Stimulated activated naive B cell treated with anti-CD40 and anti-IgM and Interleukin-4, amounts not matched to agents 10 μg/mL and 1 μg/mL and 100 μg/mL, for 72 hours (primary cell): ENCODE results near the gene KIF12.
A peak's percentile ranks its signal among the peaks of the same experiment; 100 is the strongest.

Experiments used
- ATAC-seq, 2 donors: fragments of 150-1000 bp; cut with Tn5 transposase; replicated peaks; 2 replicates each; pipeline ENCODE4 v1.10.0; 2021; ENCODE audit warnings: moderate library complexity in 1 of 2
- DNase-seq: peaks from one replicate; pipeline ENCODE4 v3.0.0; 2021
- H3K27ac Mint-ChIP-seq: one replicate; pipeline ENCODE4 v1.8.0; 2022; ENCODE audit warnings: mild to moderate bottlenecking, mixed read lengths
- H3K27me3 Mint-ChIP-seq, 2 donors: one replicate each; pipeline ENCODE4 v1.8.0; 2022; ENCODE audit warnings: mixed read lengths in 2 of 2
- H3K36me3 Mint-ChIP-seq, 2 donors: one replicate each; pipeline ENCODE4 v1.8.0; 2022; ENCODE audit warnings: mixed read lengths in 2 of 2, mild to moderate bottlenecking in 1 of 2
- H3K4me1 Mint-ChIP-seq, 2 donors: one replicate each; pipeline ENCODE4 v1.8.0; 2022; ENCODE audit warnings: mixed read lengths in 2 of 2, mild to moderate bottlenecking in 1 of 2
- H3K4me3 Mint-ChIP-seq, 2 donors: one replicate each; pipeline ENCODE4 v1.8.0; 2022; ENCODE audit warnings: mild to moderate bottlenecking in 2 of 2, mixed read lengths in 2 of 2, moderate library complexity in 1 of 2
- H3K9me3 Mint-ChIP-seq, 2 donors: one replicate each; pipeline ENCODE4 v1.8.0; 2022; ENCODE audit warnings: mixed read lengths in 2 of 2, mild to moderate bottlenecking in 1 of 2

The KIF12 gene

GRCh38 chr9:114098936-114099668 lies at the start of gene KIF12:
KIF12 (minus strand) TSS chr9:114099292; CDS start chr9:114099276, 16 bp downstream.
- Mint-ChIP-seq H3K27ac (no peak within 1 kb of the TSS), H3K36me3 (peaks cover 3% of the 10 kb centered on the region in 2 donors), H3K4me3 (peak within 1 kb of the TSS; percentile 50 to 68), H3K27me3 (peaks cover 52 to 67% of the 10 kb centered on the region in 2 donors), H3K9me3 (peaks cover 3 to 11% of the 10 kb centered on the region in 2 donors), H3K4me1 (peaks cover 9 to 18% of the 10 kb centered on the region in 2 donors)
- no peak for ATAC-seq
- no peak for DNase-seq

GRCh38 chr9:114146735-114147134 lies 47.6 kb upstream of the KIF12 start:
- H3K9me3 Mint-ChIP-seq = no peaks in the 10 kb centered on the region
- peaks cover 28 to 30% of the 10 kb centered on the region in 2 donors for H3K27me3 Mint-ChIP-seq
- no peaks in the 10 kb centered on the region for H3K36me3 Mint-ChIP-seq
- ATAC-seq (no peak), DNase-seq (no peak)
- H3K4me1 Mint-ChIP-seq = no peaks in the 10 kb centered on the region
- no peak overlapping the region for H3K27ac Mint-ChIP-seq
- no peak overlapping the region for H3K4me3 Mint-ChIP-seq

DNA sequence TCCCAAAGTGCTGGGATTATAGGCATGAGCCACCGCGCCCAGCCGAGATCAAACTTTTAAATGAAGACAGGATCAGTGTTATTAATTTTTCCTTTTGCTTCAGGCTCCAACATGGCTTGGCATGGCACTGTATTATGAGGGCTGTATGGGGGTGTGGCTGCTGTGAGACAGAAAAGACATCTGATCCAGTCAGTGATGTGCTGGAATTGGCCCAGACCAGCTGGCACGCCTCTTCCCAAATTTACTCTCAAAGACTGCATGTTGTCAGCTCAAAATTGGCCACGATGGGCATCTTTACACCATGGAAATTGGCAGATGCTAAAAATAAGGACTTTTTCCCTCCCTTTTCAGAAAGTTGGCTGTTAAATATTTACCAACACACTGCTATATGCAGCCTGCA lies 44.1 kb upstream of the KIF12 start:
- Mint-ChIP-seq H3K4me1 (no peaks in the 10 kb centered on the region), H3K27ac (no peak overlapping the region), H3K27me3 (peaks cover 5 to 14% of the 10 kb centered on the region in 2 donors), H3K4me3 (no peak overlapping the region), H3K9me3 (no peaks in the 10 kb centered on the region), H3K36me3 (no peaks in the 10 kb centered on the region)
- ATAC-seq = no peak
- no peak for DNase-seq

- ATAC-seq = no peak
- H3K9me3 Mint-ChIP-seq = no peaks in the 10 kb centered on the region
- H3K27ac Mint-ChIP-seq = no peak overlapping the region
- no peak overlapping the region for H3K4me3 Mint-ChIP-seq
- no peak for DNase-seq
- no peaks in the 10 kb centered on the region for H3K36me3 Mint-ChIP-seq
- H3K27me3 Mint-ChIP-seq = peaks cover 16 to 19% of the 10 kb centered on the region in 2 donors
- H3K4me1 Mint-ChIP-seq = no peaks in the 10 kb centered on the region
Observed at GRCh38 chr9:114141553-114142402, 42.7 kb upstream of the KIF12 start.

- no peaks in the 10 kb centered on the region for H3K9me3 Mint-ChIP-seq
- no peaks in the 10 kb centered on the region for H3K4me1 Mint-ChIP-seq
- no peak overlapping the region for H3K4me3 Mint-ChIP-seq
- no peak overlapping the region for H3K27ac Mint-ChIP-seq
- no peak for DNase-seq
- ATAC-seq = no peak
- H3K36me3 Mint-ChIP-seq = no peaks in the 10 kb centered on the region
- peaks cover 15 to 16% of the 10 kb centered on the region in 2 donors for H3K27me3 Mint-ChIP-seq
Observed at GRCh38 chr9:114140850-114141249, 41.8 kb upstream of the KIF12 start.

- Mint-ChIP-seq H3K4me3 (no peak overlapping the region), H3K9me3 (no peaks in the 10 kb centered on the region), H3K27ac (no peak overlapping the region), H3K36me3 (no peaks in the 10 kb centered on the region), H3K27me3 (peaks cover 15 to 16% of the 10 kb centered on the region in 2 donors), H3K4me1 (no peaks in the 10 kb centered on the region)
- DNase-seq (no peak), ATAC-seq (no peak)
Observed at GRCh38 chr9:114140401-114140800, 41.3 kb upstream of the KIF12 start.

DNA sequence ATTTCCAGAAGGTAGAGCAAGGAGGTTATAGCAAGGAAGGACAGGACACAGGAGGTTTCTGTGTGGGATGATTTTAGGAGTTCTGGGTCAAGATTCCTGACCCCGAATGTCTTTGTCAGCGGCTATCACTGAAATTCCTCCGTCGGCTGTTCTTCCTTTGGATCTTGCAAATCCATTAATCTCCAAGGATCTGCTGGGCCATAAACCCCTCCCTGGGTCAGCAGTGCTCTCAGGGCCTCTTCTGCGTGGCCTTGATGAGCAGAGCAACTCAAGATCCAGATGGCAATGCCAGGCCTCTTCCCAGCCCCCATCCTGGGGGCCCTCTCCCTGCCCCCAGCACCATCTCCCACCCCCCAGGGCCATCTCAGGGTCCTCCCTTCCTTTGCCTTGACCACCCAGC lies 40.0 kb upstream of the KIF12 start:
- DNase-seq (no peak), ATAC-seq (no peak)
- H3K4me1 Mint-ChIP-seq = no peaks in the 10 kb centered on the region
- H3K36me3 Mint-ChIP-seq = no peaks in the 10 kb centered on the region
- H3K27ac Mint-ChIP-seq = no peak overlapping the region
- no peak overlapping the region for H3K4me3 Mint-ChIP-seq
- no peaks in the 10 kb centered on the region for H3K9me3 Mint-ChIP-seq
- peaks cover 15 to 16% of the 10 kb centered on the region in 2 donors for H3K27me3 Mint-ChIP-seq

- H3K4me1 Mint-ChIP-seq = no peaks in the 10 kb centered on the region
- no peaks in the 10 kb centered on the region for H3K9me3 Mint-ChIP-seq
- ATAC-seq (no peak), DNase-seq (no peak)
- H3K4me3 Mint-ChIP-seq = no peak overlapping the region
- no peaks in the 10 kb centered on the region for H3K36me3 Mint-ChIP-seq
- H3K27ac Mint-ChIP-seq = no peak overlapping the region
- peaks cover 14 to 15% of the 10 kb centered on the region in 2 donors for H3K27me3 Mint-ChIP-seq
Observed at GRCh38 chr9:114138552-114138971, 39.5 kb upstream of the KIF12 start.

GRCh38 chr9:114137831-114138230 lies 38.7 kb upstream of the KIF12 start:
- DNase-seq = no peak
- no peak for ATAC-seq
- no peaks in the 10 kb centered on the region for H3K4me1 Mint-ChIP-seq
- H3K27ac Mint-ChIP-seq = no peak overlapping the region
- no peak overlapping the region for H3K4me3 Mint-ChIP-seq
- no peaks in the 10 kb centered on the region for H3K9me3 Mint-ChIP-seq
- peaks cover 15% of the 10 kb centered on the region in 2 donors for H3K27me3 Mint-ChIP-seq
- H3K36me3 Mint-ChIP-seq = no peaks in the 10 kb centered on the region

DNA sequence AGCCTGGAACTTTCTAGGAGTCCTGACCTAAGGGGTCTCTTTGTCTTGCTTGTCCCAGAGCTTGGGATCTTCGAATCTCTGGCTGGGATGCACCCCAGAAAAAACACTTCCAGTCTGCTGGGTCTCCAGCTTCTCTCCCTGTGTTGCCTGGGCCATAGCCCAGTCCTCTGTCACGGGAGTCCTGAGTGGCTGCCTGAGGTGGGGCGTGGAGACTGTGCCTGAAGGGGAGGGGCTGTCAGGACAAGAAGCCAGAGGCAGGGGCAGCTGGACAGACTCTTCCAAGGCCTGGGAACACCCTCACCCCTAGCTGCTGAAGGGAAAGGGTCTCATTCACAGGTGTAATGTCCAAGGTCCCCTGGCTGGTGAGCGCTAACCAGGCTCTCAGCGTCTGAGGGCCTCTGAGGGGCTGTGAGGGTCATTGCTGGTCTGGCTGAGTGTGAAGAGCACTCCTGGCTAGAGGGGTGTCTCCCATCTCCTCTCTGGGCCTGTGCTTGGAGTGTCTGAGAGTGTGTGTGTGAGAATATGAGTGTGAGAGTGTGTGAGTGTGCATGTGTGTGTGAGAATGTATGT lies 35.8 kb upstream of the KIF12 start:
- Mint-ChIP-seq H3K27ac (no peak overlapping the region), H3K27me3 (peaks cover 15 to 24% of the 10 kb centered on the region in 2 donors)

GRCh38 chr9:114132550-114132918 lies 33.4 kb upstream of the KIF12 start:
- Mint-ChIP-seq H3K27ac (no peak overlapping the region), H3K36me3 (no peaks in the 10 kb centered on the region), H3K27me3 (peaks cover 16 to 35% of the 10 kb centered on the region in 2 donors), H3K4me3 (no peak overlapping the region), H3K9me3 (peaks cover 0 to 3% of the 10 kb centered on the region in 2 donors), H3K4me1 (no peaks in the 10 kb centered on the region)
- ATAC-seq (no peak), DNase-seq (no peak)

More for the DNA sequence above, 35.8 kb upstream of the KIF12 start:
- DNase-seq (no peak), ATAC-seq (no peak)
- Mint-ChIP-seq H3K36me3 (no peaks in the 10 kb centered on the region), H3K4me1 (no peaks in the 10 kb centered on the region), H3K4me3 (no peak overlapping the region), H3K9me3 (no peaks in the 10 kb centered on the region)

DNA sequence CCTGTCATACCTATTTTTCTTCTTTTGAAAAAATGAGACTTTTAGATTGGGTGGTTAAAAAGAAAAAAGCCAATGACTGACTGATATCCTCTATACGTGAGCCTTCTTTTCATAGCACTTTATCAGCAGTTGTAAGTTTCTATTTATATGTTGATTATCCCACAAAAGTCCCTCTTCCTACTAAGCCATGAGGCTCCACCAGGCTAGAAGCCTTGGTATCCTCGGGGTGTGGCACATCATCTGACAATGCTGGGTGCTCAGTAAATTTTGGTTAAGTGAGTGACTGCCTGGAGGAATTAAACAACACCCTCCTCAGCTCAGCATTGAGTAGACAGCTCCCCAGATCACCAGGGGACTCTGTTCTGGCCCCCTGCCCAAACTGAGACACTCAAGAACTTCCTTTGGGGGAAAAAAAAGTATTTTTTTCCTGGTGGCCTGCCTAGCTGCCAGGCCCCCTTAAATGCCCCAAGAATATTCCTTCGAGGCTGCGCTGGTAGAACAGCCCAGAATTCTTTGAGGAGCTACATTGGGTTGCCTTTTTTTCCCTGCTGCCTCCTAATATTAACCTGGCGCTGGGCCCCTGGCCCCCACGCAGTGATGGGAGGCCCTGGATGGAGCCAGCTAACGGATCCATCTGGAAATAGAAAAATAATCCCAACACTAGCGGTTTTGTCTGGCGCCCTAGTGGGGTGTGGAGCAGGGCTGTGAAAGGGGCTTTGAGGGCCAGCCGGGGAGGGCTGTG lies 32.9 kb upstream of the KIF12 start:
- Mint-ChIP-seq H3K27ac (no peak overlapping the region), H3K4me1 (no peaks in the 10 kb centered on the region), H3K4me3 (no peak overlapping the region), H3K9me3 (peaks cover 4 to 7% of the 10 kb centered on the region in 2 donors), H3K27me3 (peaks cover 15 to 34% of the 10 kb centered on the region in 2 donors), H3K36me3 (no peaks in the 10 kb centered on the region)
- DNase-seq (no peak), ATAC-seq (no peak)

DNA sequence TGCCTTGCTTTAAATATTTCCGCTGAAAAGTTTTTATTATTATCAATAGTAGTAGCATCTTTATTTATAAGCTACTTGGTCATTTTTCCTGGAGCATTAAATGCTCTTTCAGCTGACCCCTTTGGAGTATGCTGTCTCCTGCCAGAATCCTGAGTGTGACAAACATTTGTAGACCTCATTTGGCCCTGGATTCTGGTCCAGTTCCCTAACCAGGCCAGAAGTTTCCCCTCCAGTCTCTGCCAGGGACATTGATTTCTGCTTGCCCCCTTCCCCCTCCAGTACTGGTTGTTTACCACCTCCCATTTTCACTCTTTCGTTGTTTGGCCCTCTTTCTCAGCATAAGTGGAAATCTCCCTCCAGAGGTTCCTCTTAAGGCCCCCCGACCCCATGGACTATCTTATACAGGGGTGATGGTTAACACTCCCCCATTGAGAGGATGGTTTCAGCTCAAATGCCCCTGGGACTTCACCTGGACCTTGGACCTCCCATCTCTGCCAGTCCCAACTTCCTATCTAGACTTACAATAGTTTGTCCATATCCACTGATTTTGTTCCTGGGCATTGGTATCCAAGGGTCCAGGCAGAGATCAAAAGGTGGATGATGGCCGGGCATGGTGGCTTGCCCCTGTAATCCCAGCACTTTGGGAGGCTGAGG lies 31.7 kb upstream of the KIF12 start:
- no peak overlapping the region for H3K4me3 Mint-ChIP-seq
- H3K4me1 Mint-ChIP-seq = no peaks in the 10 kb centered on the region
- H3K27ac Mint-ChIP-seq = no peak overlapping the region
- ATAC-seq (no peak), DNase-seq (no peak)
- H3K9me3 Mint-ChIP-seq = peaks cover 4 to 7% of the 10 kb centered on the region in 2 donors
- H3K36me3 Mint-ChIP-seq = no peaks in the 10 kb centered on the region
- H3K27me3 Mint-ChIP-seq = peaks cover 14 to 37% of the 10 kb centered on the region in 2 donors

- Mint-ChIP-seq H3K4me1 (no peaks in the 10 kb centered on the region), H3K4me3 (no peak overlapping the region), H3K36me3 (no peaks in the 10 kb centered on the region)
Observed at GRCh38 chr9:114130141-114130540, 31.0 kb upstream of the KIF12 start.

More at GRCh38 chr9:114130141-114130540, 31.0 kb upstream of the KIF12 start:
- no peak for DNase-seq
- Mint-ChIP-seq H3K27me3 (peaks cover 14 to 37% of the 10 kb centered on the region in 2 donors), H3K27ac (no peak overlapping the region), H3K9me3 (peaks cover 4 to 7% of the 10 kb centered on the region in 2 donors)
- no peak for ATAC-seq
